ENCODE measurements around the gene TMEM8B.

Gene TMEM8B

GRCh38 chr9:35811381-35812024 lies 17.5 kb upstream of the TMEM8B start:
- no peak for DNase-seq (ENCODE audit: low spot score)

- peak; percentile 98 for DNase-seq (ENCODE audit: low spot score)
Observed at GRCh38 chr9:35812025-35812602, 16.9 kb upstream of the TMEM8B start, which contains the start of gene SPAG8. Gene SPAG8, minus strand, starts transcription at chr9:35812262. Its CDS starts 115 bp downstream, at chr9:35812147.

DNA sequence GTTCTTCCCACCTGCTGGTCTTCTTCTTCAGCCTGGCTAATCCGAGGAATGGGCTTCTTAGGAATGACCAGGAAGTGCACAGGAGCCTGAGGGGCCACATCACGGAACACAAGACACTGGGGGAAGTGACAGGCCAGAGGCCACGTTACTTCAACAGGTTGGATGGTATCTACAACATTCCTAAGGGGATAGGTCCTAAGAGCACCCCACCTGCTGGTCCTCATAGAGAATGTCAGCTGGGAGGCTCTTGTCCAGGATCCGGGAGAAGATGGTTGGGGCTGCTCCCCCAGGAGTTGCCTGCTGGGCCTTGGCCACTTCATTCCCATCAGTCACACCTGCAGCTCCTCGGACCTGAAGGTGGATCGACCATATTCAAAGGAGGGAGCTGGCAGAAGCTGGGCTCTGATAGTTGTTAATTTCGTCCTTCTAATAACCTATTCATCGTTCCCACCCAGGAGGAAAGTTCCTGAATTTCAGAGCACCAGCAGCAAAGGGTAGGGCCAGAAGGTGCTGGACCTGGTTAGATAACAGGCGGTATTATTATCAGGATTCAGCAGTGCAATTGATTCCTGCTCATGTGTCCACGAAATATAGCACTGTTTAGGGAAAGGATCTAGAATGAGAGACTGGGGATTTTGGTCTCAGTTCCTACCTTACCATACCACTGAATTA lies 15.5 kb upstream of the TMEM8B start:
- peak; percentile 39 for DNase-seq (ENCODE audit: low spot score)

DNA sequence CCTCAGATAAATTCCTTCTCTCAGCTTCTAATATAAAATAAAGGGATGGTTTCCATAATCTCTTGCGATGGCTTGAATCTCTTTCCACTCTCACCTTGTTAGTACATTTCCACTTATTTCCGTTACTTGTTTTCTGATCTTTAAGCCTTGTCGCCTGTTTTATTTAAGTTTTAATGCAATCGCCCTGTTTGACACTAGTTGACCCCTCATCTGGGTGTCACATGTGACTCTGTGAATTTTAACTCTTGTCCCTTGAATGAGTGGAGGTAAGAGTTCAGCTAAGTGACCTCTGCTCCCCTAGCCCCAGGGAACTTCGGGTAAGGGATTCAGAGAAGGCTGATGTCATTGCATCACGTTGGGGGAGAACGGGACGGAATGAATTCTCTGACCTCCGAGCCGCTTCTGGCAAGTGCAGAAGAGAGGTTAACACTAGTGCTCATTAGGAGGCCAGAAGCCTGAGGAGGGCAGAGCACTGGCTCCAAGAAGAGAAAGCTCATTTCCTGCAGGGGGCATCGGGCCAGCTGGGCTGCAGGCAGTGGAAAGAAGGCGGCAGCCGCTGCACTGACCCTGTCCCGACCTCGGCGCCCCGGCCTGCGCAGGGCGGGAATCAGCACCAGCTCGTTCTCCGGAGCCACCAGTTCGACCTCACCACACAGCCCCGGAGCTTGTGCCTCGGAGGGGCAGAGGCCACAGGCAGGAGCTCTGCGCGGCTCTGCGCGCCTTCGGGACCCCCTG lies 14.8 kb upstream of the TMEM8B start:
- DNase-seq (ENCODE audit: low spot score), result peak; percentile 68

- peak; percentile 99 for DNase-seq (ENCODE audit: low spot score)
Observed at GRCh38 chr9:35814841-35815543, 14.0 kb upstream of the TMEM8B start, which contains the start of gene HINT2. Gene HINT2, minus strand, starts transcription at chr9:35815042. Its CDS starts 63 bp downstream, at chr9:35814979.

GRCh38 chr9:35816708-35817107 lies 12.3 kb upstream of the TMEM8B start:
- DNase-seq (ENCODE audit: low spot score), result no peak

- DNase-seq (ENCODE audit: low spot score), result no peak
Observed at GRCh38 chr9:35818341-35818740, 10.7 kb upstream of the TMEM8B start.

- DNase-seq (ENCODE audit: low spot score), result no peak
Observed at GRCh38 chr9:35820076-35820475, 9.0 kb upstream of the TMEM8B start.

- DNase-seq (ENCODE audit: low spot score), result no peak
Observed at GRCh38 chr9:35822926-35823325, 6.1 kb upstream of the TMEM8B start.

GRCh38 chr9:35826071-35826701 lies 2.8 kb upstream of the TMEM8B start:
- peak; percentile 74 for DNase-seq (ENCODE audit: low spot score)

- DNase-seq (ENCODE audit: low spot score), result no peak
Observed at GRCh38 chr9:35827486-35827885, 1.5 kb upstream of the TMEM8B start.

DNA sequence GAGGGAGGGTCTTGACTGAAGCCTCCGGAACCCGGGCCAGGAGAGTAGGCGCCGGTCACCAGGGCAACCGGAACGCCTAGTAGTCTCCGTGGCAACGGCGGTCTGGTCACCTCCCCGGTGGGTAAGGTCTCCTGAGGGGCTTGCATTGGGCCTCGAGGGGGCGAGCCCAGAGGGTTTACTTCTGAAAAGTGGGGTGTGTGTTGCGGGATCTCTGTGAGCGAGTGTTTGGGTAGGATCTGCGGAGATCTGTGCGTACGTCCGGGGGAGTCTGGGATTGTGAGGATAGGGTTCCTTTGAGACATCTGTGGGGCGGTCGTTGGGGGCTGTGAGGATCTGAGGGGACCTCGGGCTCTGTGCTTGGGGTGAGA lies 328 bp upstream of the TMEM8B start, which contains the start of gene FAM221B:
Gene FAM221B, minus strand, starts transcription at position 17 of the 368 bp plus-strand sequence. CDS start 2,571 bp downstream, outside the sequence.
- no peak for DNase-seq (ENCODE audit: low spot score)

DNA sequence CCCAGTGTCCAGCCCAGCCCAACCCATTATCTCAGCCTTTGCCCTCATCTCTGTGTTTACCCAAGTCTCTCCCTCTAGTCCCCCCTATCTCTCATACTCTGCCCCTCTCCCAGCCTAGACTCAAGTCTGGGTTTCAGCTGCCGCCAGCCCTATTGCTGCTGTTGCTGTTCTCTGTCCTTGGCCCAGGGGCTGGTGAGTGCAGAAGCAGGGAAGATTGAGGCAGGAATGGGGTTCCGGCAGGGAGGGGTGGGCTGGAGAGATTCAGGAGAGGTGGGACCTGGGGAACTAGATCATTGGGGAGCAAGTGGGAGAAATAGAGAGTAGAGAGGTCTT lies 702 bp downstream of the TMEM8B start:
- DNase-seq (ENCODE audit: low spot score), result no peak

DNA sequence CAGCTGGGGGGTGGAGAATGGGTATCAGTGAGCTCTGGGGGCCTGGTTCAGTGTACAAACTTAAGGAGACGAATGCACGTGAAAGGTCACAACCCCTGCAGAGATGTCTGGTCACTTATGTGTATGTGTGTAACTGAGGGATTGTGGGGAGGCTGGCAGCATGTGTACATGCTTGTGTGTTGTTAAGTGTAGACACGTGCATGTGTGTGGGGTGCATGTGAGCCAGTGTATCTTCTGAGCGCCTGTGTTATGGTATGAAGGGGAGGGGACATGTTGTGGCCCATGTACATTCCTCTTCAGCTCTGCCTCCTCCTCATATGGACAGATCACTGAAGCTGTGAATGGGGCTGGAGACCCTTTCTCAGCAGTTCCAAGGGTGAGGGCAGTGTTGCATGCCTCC lies 2.0 kb downstream of the TMEM8B start:
- no peak for DNase-seq (ENCODE audit: low spot score)

GRCh38 chr9:35832814-35833213 lies 3.8 kb downstream of the TMEM8B start:
- DNase-seq (ENCODE audit: low spot score), result no peak

- no peak for DNase-seq (ENCODE audit: low spot score)
Observed at GRCh38 chr9:35834260-35835215, 5.5 kb downstream of the TMEM8B start.

DNA sequence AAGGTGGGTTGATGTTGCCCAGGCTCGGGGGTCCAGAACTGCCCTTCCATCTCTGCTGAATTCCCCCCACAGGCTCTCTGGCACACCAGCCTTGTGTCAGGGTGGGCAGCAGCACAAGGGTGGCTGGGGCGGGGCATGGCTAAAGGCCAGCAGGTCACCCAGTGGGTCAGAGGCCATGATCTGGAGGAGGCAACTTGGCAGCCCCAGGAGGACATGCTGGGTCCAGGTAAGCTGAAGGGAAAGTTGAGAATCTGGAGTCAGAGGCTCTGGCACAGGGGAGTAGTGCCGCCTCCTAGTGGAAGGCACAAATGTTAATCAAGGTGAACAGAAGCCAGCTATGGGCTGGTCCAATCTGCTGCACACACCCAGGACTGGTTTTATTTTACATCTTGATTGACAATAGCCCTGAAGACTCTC lies 6.2 kb downstream of the TMEM8B start:
- DNase-seq (ENCODE audit: low spot score), result no peak

DNA sequence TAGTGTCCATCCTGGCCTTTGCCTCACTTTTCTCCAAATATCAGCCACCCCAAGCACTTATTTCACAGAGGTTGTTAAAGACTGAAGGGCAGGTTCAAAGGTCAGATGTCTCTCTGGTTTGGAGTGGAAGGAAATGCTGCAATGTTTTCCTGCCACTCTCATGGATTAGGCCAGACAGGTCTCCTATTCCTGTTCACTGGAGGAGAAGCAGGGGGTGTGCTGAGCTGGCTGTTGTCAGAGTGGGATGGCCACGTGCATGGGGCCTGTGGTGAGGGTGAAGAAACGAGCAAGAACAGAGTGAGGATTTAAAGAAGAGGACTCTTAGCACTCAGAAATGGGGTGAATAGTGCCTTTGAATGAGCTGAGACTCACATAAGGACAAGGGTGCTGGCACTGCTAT lies 6.7 kb downstream of the TMEM8B start:
- DNase-seq (ENCODE audit: low spot score), result no peak

DNA sequence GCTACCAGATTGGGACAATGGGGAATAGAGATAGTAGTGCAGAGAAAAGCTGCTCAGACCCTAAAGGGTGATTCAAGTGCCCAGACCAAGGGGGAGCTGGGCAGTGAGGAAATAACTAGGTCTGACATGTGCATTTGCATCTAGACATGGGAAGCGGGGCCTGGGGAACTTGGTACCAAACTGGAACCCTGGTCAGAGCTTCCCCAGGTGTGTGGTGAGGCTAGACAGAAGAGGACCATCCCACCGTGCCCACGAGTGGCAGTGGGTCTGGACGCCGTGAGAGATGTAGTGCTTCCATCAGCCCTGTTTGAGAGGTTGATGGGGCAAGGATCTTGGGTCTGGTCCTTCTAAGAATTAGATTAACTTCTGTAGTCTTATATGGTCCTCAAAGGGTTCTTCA lies 7.6 kb downstream of the TMEM8B start:
- DNase-seq (ENCODE audit: low spot score), result no peak

- no peak for DNase-seq (ENCODE audit: low spot score)
Observed at GRCh38 chr9:35839926-35840325, 10.9 kb downstream of the TMEM8B start.

Data from COLO829 (cell line).